ENCODE data around the gene DNAJC12.

DNA sequence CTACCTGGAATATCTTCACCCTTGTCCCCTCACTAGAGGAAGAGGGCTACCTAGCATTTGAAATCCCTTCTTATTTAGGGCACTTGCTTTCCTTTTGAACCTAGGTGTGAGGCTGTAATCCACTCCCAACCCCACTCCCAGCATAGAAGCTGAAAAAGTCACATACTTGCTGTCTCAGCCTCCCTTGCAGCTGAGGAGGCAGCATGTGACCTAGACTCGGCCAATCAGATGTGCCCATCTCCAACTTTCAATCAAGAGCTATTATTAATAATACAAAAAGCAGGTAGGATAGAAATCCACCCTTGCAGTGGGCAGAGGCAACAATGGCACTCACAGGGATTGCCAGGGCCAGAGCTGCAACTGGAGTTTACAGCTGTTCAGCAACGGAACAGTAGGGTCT lies 70.7 kb downstream of the DNAJC12 start:
- TF ChIP-seq, protein P1, sequence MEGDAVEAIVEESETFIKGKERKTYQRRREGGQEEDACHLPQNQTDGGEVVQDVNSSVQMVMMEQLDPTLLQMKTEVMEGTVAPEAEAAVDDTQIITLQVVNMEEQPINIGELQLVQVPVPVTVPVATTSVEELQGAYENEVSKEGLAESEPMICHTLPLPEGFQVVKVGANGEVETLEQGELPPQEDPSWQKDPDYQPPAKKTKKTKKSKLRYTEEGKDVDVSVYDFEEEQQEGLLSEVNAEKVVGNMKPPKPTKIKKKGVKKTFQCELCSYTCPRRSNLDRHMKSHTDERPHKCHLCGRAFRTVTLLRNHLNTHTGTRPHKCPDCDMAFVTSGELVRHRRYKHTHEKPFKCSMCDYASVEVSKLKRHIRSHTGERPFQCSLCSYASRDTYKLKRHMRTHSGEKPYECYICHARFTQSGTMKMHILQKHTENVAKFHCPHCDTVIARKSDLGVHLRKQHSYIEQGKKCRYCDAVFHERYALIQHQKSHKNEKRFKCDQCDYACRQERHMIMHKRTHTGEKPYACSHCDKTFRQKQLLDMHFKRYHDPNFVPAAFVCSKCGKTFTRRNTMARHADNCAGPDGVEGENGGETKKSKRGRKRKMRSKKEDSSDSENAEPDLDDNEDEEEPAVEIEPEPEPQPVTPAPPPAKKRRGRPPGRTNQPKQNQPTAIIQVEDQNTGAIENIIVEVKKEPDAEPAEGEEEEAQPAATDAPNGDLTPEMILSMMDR (conservative IDR thresholded peaks at IDR 0.05; ENCODE audit: low read length) = no peak
- TF ChIP-seq EZH2phosphoT487 (IDR thresholded peaks at IDR 0.05; ENCODE audit: borderline replicate concordance) = no peak

All from Loucy (cell line).